ENCODE measurements around the gene NMNAT2. TPM values are rescaled to one million over a fixed set of nuclear protein-coding genes. Genes with fewer than 3 reads are reported as not detected.

NMNAT2 gene
- total and polyA plus RNA-seq, 12 donors, result 0.35 to 6.1 (median 2.9) TPM

GRCh38 chr1:183205196-183205781, 212.9 kb downstream of the NMNAT2 start:
- Histone ChIP-seq H3K9me3 (replicated peaks in 1 of 3) (no peaks in the 10 kb centered on the region), H3K36me3 (replicated peaks in 1 of 2) (no peaks in the 10 kb centered on the region), H3K27me3 (no peaks in the 10 kb centered on the region), H3K4me1 (replicated peaks in 1 of 2) (no peaks in the 10 kb centered on the region), H3K4me3 (no peak overlapping the region), H3K27ac (no peak overlapping the region)
- 73 to 88% (median 79%) methylated on average over 3 of the region's 3 CpGs for WGBS, 4 donors
- TF ChIP-seq CTCF (IDR thresholded peaks at IDR 0.05), result no peak
- no peak for TF ChIP-seq POLR2A (IDR thresholded peaks at IDR 0.05)
- peak in 2 of 7 donors; percentile 3 to 17 for DNase-seq
- intact Hi-C loops (cut with DNase I), result no loop called here

DNA sequence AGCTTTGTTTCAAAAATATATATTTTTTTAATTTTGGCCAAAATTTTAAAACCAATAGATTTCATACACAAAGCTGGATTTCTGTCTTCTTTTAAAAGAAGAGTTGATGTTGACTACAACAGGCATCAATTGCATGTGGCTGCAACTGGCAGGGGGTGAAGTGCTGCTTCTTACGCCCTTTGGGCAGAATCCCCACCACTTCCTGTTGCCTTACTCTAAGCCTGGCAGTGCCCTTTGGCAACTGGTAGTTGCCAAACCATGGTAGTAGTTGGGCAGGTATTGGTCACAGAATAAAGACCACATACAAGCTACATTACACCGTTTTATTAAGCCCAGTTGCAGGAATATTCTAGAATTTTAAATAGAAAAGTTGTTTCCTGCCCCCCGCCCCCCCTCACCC, 215.1 kb downstream of the NMNAT2 start:
- WGBS, 4 donors, result 54 to 86% (median 66%) methylated on average over 3 of the region's 3 CpGs

GRCh38 chr1:183200451-183200850, 217.7 kb downstream of the NMNAT2 start:
- no peak overlapping the region for H3K4me3 ChIP-seq
- no peaks in the 10 kb centered on the region for H3K9me3 ChIP-seq (replicated peaks in 1 of 3)
- no peaks in the 10 kb centered on the region for H3K4me1 ChIP-seq (replicated peaks in 1 of 2)
- no peak for TF ChIP-seq POLR2A (IDR thresholded peaks at IDR 0.05)
- TF ChIP-seq CTCF (IDR thresholded peaks at IDR 0.05), result no peak
- no peaks in the 10 kb centered on the region for H3K36me3 ChIP-seq (replicated peaks in 1 of 2)
- no peaks in the 10 kb centered on the region for H3K27me3 ChIP-seq
- H3K27ac ChIP-seq, result no peak overlapping the region
- no peak for DNase-seq
- 59 to 73% (median 66%) methylated on average over 9 of the region's 9 CpGs for WGBS, 4 donors
- intact Hi-C loops (cut with DNase I), result no loop called here

More for the DNA sequence above, 215.1 kb downstream of the NMNAT2 start:
- H3K27ac ChIP-seq, result no peak overlapping the region
- DNase-seq, result no peak
- intact Hi-C loops (cut with DNase I), result no loop called here
- H3K36me3 ChIP-seq (replicated peaks in 1 of 2), result no peaks in the 10 kb centered on the region
- H3K4me3 ChIP-seq, result no peak overlapping the region
- no peaks in the 10 kb centered on the region for H3K27me3 ChIP-seq
- no peaks in the 10 kb centered on the region for H3K9me3 ChIP-seq (replicated peaks in 1 of 3)
- TF ChIP-seq CTCF (IDR thresholded peaks at IDR 0.05) (no peak), POLR2A (IDR thresholded peaks at IDR 0.05) (no peak)
- no peaks in the 10 kb centered on the region for H3K4me1 ChIP-seq (replicated peaks in 1 of 2)

GRCh38 chr1:183199304-183199703, 218.9 kb downstream of the NMNAT2 start:
- 74 to 89% (median 84%) methylated on average over 3 of the region's 3 CpGs for WGBS, 4 donors
- TF ChIP-seq POLR2A (IDR thresholded peaks at IDR 0.05) (no peak), CTCF (IDR thresholded peaks at IDR 0.05) (no peak)
- intact Hi-C loops (cut with DNase I), result no loop called here
- Histone ChIP-seq H3K4me1 (replicated peaks in 1 of 2) (no peaks in the 10 kb centered on the region), H3K27ac (no peak overlapping the region), H3K4me3 (no peak overlapping the region), H3K9me3 (replicated peaks in 1 of 3) (no peaks in the 10 kb centered on the region), H3K27me3 (no peaks in the 10 kb centered on the region), H3K36me3 (replicated peaks in 1 of 2) (no peaks in the 10 kb centered on the region)
- no peak for DNase-seq

All from adrenal gland (tissue), 12 donors.